HepG2 (cell line): Measurements from ENCODE around the gene HDLBP. TPM values are rescaled to one million over a fixed set of nuclear protein-coding genes. Genes with fewer than 3 reads are reported as not detected.

Experiments
- ARID3A ChIP-seq: IDR thresholded peaks from 2 replicates; pipeline ENCODE4 v1.6.1; 2012; ENCODE audit warnings: low read depth, low read length, improper control_type of control experiment
- ATF5 ChIP-seq: sonication (generic); formaldehyde crosslinking; IDR thresholded peaks from 2 replicates; pipeline ENCODE4 v1.4.0; 2020; ENCODE audit warnings: mild to moderate bottlenecking, low read depth, missing genetic modification reagents
- GMEB1 ChIP-seq: sonication (generic); formaldehyde crosslinking; IDR thresholded peaks from 2 replicates; pipeline ENCODE4 v1.5.1; 2020; ENCODE audit warnings: missing genetic modification reagents, mild to moderate bottlenecking, borderline replicate concordance
- HES4 ChIP-seq: sonication (generic); formaldehyde crosslinking; IDR thresholded peaks from 2 replicates; pipeline ENCODE4 v1.9.0; 2021; ENCODE audit warnings: mild to moderate bottlenecking, missing genetic modification reagents, borderline replicate concordance
- HIVEP1 ChIP-seq: sonication (generic); formaldehyde crosslinking; IDR thresholded peaks from 2 replicates; pipeline ENCODE4 v1.4.0; 2020; ENCODE audit warnings: mild to moderate bottlenecking, missing genetic modification reagents
- IRF2 ChIP-seq: IDR thresholded peaks from 2 replicates; pipeline ENCODE4 v1.6.1; 2018; ENCODE audit warnings: missing genetic modification reagents, missing compliant biosample characterization
- NFIC ChIP-seq: IDR thresholded peaks from 2 replicates; pipeline ENCODE4 v1.6.1; 2012; ENCODE audit warnings: mild to moderate bottlenecking, low read length, inconsistent platforms
- PLSCR1 ChIP-seq: sonication (generic); formaldehyde crosslinking; IDR thresholded peaks from 2 replicates; pipeline ENCODE4 v1.5.0; 2020; ENCODE audit warnings: missing genetic modification reagents, mild to moderate bottlenecking, borderline replicate concordance
- SKI ChIP-seq: fragments of 450-650 bp; IDR thresholded peaks from one replicate; pipeline ENCODE4 v1.6.1; 2018; ENCODE audit warnings: mild to moderate bottlenecking; ENCODE audit not compliant: partially characterized antibody
- TBX2 ChIP-seq: sonication (generic); formaldehyde crosslinking; IDR thresholded peaks from 2 replicates; pipeline ENCODE4 v1.5.0; 2020; ENCODE audit warnings: missing genetic modification reagents, mild to moderate bottlenecking, borderline replicate concordance
- TFDP1 ChIP-seq: IDR thresholded peaks from 2 replicates; pipeline ENCODE4 v1.6.1; 2016; ENCODE audit warnings: missing compliant biosample characterization, missing genetic modification reagents, borderline replicate concordance
- ZKSCAN8 ChIP-seq: IDR thresholded peaks from 2 replicates; pipeline ENCODE4 v1.6.1; 2016; ENCODE audit warnings: borderline replicate concordance, missing genetic modification reagents, missing compliant biosample characterization
- ZNF609 ChIP-seq: sonication (generic); formaldehyde crosslinking; IDR thresholded peaks from 2 replicates; pipeline ENCODE4 v1.4.0; 2020; ENCODE audit warnings: mild to moderate bottlenecking, missing genetic modification reagents, borderline replicate concordance
- ZNF616 ChIP-seq: sonication (generic); formaldehyde crosslinking; IDR thresholded peaks from 2 replicates; pipeline ENCODE4 v1.5.0; 2020; ENCODE audit warnings: low read depth, mild to moderate bottlenecking, missing genetic modification reagents
- ZNF761 ChIP-seq: sonication (generic); formaldehyde crosslinking; conservative IDR thresholded peaks from 2 replicates; pipeline ENCODE4 v1.4.0; 2020; ENCODE audit warnings: mild to moderate bottlenecking, missing genetic modification reagents
- ZNF816 ChIP-seq: sonication (generic); formaldehyde crosslinking; IDR thresholded peaks from 2 replicates; pipeline ENCODE4 v1.8.0; 2022; ENCODE audit warnings: missing genetic modification reagents, mild to moderate bottlenecking, borderline replicate concordance
- ZSCAN22 ChIP-seq: sonication (generic); formaldehyde crosslinking; IDR thresholded peaks from 2 replicates; pipeline ENCODE4 v1.4.0; 2020; ENCODE audit warnings: mild to moderate bottlenecking, missing genetic modification reagents
- ZSCAN25 ChIP-seq: sonication (generic); formaldehyde crosslinking; IDR thresholded peaks from 2 replicates; pipeline ENCODE4 v1.8.0; 2022; ENCODE audit warnings: mild to moderate bottlenecking, missing genetic modification reagents
- polyA plus RNA-seq, 8 experiments: library from polyadenylated mRNA; depleted of rRNA in 3 of 8; stranded (reverse) in 7 of 8; unstranded in 1 of 8; fragments of >200 nt; fragmentation: Illumina TruSeq in 4 of 8; extraction: Trizol in 4 of 8; gene quantifications; 2 replicates each; pipeline versions ENCODE4 v1.2.1 to v1.2.3, GENCODE V29; 2011 to 2016; ENCODE audit warnings: low read depth in 4 of 8, missing spikeins in 1 of 8, mixed read lengths in 1 of 8; ENCODE audit not compliant: insufficient read depth in 1 of 8
- total RNA-seq, 5 experiments: library from RNA; depleted of rRNA; stranded (reverse); fragments of >200 nt; fragmentation: Illumina TruSeq; extraction: Trizol; gene quantifications; 2 replicates each; pipeline ENCODE4 v1.2.3, GENCODE V29; 2016; ENCODE audit warnings: low read depth in 1 of 5

HDLBP gene
- total and polyA plus RNA-seq, 2 of the 13 experiments (the other 11 are each of a cell fraction or from before 2014, with no cell fraction given) = 464 to 707 TPM

GRCh38 chr2:241359481-241360045, 44.1 kb upstream of the HDLBP start (continued):
- TF ChIP-seq ZNF609 (CRISPR knock-in tag) = 0 out of 2 replicates have a peak, but pooled peaks have one; percentile 42
- no peak for TF ChIP-seq HES4 (CRISPR knock-in tag)
- no peak for TF ChIP-seq PLSCR1
- no peak for TF ChIP-seq NFIC
- TF ChIP-seq TFDP1 = no peak
- no peak for TF ChIP-seq ZNF616
- TF ChIP-seq HIVEP1 (CRISPR knock-in tag) = no peak
- peak; percentile 73; the same call in 1 of the 2 replicates for TF ChIP-seq ZSCAN25 (CRISPR knock-in tag)
- TF ChIP-seq ZNF761 (CRISPR knock-in tag) = 0 out of 2 replicates have a peak, but pooled peaks have one; percentile 67
- no peak for TF ChIP-seq ZNF816 (CRISPR knock-in tag)
- no peak for TF ChIP-seq SKI
- no peak for TF ChIP-seq ZKSCAN8 (CRISPR knock-in tag)
- TF ChIP-seq TBX2 (CRISPR knock-in tag) = peak; percentile 55
- TF ChIP-seq ATF5 (CRISPR knock-in tag) = peak; percentile 50; the same call in 1 of the 2 replicates
- peak; percentile 27; the same call in 1 of the 2 replicates for TF ChIP-seq GMEB1 (CRISPR knock-in tag)
- peak; percentile 25; the same call in 1 of the 2 replicates for TF ChIP-seq ARID3A
- TF ChIP-seq IRF2 (CRISPR knock-in tag) = peak; percentile 42; the same call in 1 of the 2 replicates
- TF ChIP-seq ZSCAN22 (CRISPR knock-in tag) = 0 out of 2 replicates have a peak, but pooled peaks have one; percentile 47
